Erythroblast (primary cell): Measurements from ENCODE around the gene CHI3L1.

Source experiments
- GATA1 ChIP-seq: IDR thresholded peaks from 2 replicates; pipeline ENCODE4 v1.6.1; 2011; ENCODE audit warnings: low read depth, mild to moderate bottlenecking, control low read depth, low read length, moderate library complexity
- POLR2A ChIP-seq: IDR thresholded peaks from 2 replicates; pipeline ENCODE4 v1.6.1; 2011; ENCODE audit warnings: mild to moderate bottlenecking, low read length

GRCh38 chr1:203197625-203198024, 11.1 kb upstream of the CHI3L1 start:
- TF ChIP-seq POLR2A (no peak), GATA1 (no peak)
